Measurements from ENCODE around the gene ELOVL3. TPM values are rescaled to one million over a fixed set of nuclear protein-coding genes. Genes with fewer than 3 reads are reported as not detected.
"Not testable (repeated sequence)": the region's sequence is repeated elsewhere in the genome, so short reads cannot be mapped to it uniquely, and the experiment has no call there.

ELOVL3 gene, protein sequence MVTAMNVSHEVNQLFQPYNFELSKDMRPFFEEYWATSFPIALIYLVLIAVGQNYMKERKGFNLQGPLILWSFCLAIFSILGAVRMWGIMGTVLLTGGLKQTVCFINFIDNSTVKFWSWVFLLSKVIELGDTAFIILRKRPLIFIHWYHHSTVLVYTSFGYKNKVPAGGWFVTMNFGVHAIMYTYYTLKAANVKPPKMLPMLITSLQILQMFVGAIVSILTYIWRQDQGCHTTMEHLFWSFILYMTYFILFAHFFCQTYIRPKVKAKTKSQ
- total RNA-seq: not detected
- 0.29 TPM for polyA plus RNA-seq

DNA sequence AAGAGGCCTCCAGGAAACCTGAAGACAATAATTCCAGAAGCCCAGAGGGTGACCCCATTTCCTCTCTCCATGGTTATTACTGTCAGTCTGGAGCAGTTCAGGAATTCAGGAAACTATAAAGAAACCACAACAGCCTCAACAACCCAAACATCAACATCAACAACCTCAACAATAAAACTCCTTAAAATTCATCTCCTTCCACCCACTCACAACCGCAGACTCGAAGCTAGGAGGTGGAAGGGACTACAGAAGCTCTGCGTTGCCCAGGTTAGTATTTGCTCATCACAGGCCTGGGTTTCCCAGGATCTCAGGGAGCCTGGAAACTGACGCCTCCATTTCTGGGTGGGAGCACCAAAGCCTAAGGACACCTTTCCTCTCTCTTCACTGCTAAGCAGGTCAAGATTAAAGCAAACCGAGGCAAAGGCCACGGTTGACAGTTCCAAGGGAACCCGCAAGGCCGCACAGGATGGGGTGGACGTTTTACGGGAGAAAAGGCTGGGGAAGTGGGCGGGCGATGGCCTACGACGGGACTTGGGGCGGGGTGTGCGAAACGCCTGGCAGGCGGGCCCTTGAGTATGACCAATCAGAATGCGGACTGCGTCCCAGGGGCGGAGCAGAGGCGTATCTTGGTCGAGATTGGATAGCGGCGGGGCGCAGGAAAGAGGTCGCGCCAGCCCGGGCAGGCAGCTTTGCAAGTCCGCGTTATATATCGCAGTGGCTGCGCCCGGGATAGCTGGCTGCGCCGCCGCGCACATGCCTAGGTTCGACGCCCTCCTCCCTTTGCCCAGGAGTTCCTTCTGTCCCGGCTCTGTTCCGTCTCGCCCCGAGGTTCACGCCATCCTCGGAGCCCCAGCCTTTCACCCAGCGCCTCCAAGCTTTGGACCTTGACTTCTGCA, at the start of gene ELOVL3:
TSS of gene ELOVL3 (plus strand) at position 654 of the 896 bp plus-strand sequence. CDS start 250 bp downstream, outside the sequence.
- WGBS: 6% methylated on average over 47 of the region's 47 CpGs
- peak; percentile 82 for DNase-seq (ENCODE audit: extremely low spot score)
- H3K4me1 ChIP-seq (ENCODE audit: insufficient read depth): no peaks in the 10 kb centered on the region
- H3K4me3 ChIP-seq (ENCODE audit: low read depth, low read length): no peak within 1 kb of the TSS
- peak within 1 kb of the TSS; percentile 53 for H3K27ac ChIP-seq (ENCODE audit: low read depth)
- no peaks in the 10 kb centered on the region for H3K36me3 ChIP-seq (ENCODE audit: insufficient read depth)

GRCh38 chr10:102184606-102185005, 41.5 kb upstream of the ELOVL3 start:
- WGBS: 84% methylated on average over 2 of the region's 2 CpGs
- Histone ChIP-seq H3K4me1 (ENCODE audit: insufficient read depth) (no peaks in the 10 kb centered on the region), H3K4me3 (ENCODE audit: low read depth, low read length) (no peak overlapping the region), H3K27ac (ENCODE audit: low read depth) (no peak overlapping the region), H3K36me3 (ENCODE audit: insufficient read depth) (no peaks in the 10 kb centered on the region)
- no peak for DNase-seq (ENCODE audit: extremely low spot score)

- no peaks in the 10 kb centered on the region for H3K36me3 ChIP-seq (ENCODE audit: insufficient read depth)
- H3K4me1 ChIP-seq (ENCODE audit: insufficient read depth): no peaks in the 10 kb centered on the region
- no peak for DNase-seq (ENCODE audit: extremely low spot score)
- WGBS: 56% methylated on average over 2 of the region's 2 CpGs
- H3K4me3 ChIP-seq (ENCODE audit: low read depth, low read length): no peak overlapping the region
- H3K27ac ChIP-seq (ENCODE audit: low read depth): no peak overlapping the region
These were observed 40.8 kb upstream of the ELOVL3 start for GRCh38 chr10:102185272-102185671.

DNA sequence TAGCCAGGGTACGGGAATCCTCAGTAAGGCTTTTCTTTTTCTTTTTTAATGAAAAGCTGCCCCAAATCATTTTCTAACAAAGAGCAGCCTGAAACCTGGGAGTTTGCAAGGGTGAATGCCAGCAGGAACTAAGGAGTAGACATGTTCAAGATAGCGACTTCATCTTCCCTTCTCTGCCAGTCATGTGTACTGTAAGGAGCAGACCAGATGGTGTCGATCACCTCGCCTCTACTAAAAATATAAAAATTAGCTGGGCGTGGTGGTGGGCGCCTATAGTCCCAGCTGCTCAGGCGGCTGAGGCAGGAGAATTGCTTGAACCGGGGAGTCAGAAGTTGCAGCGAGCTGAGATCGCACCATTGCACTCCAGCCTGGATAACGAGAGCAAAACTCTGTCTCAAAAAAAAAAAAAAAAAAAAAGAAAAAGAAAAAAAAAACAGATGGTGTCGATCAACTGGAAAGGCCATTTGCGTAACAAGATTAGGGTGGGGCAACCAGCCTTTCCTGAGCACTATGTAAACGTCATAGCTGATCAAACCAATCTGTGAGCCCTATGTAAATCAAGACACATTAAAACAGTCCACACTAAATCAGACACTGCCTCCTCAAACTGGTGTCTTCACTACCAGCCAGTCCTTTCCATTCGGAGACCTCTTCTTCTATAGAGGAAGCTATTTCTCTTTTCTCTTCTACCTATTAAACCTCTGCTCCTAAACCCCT, 40.1 kb upstream of the ELOVL3 start:
- 67% methylated on average over 15 of the region's 15 CpGs for WGBS
- Histone ChIP-seq H3K4me1 (ENCODE audit: insufficient read depth) (no peaks in the 10 kb centered on the region), H3K36me3 (ENCODE audit: insufficient read depth) (no peaks in the 10 kb centered on the region), H3K27ac (ENCODE audit: low read depth) (no peak overlapping the region), H3K4me3 (ENCODE audit: low read depth, low read length) (no peak overlapping the region)
- no peak for DNase-seq (ENCODE audit: extremely low spot score)

- Histone ChIP-seq H3K4me3 (ENCODE audit: low read depth, low read length) (no peak overlapping the region), H3K4me1 (ENCODE audit: insufficient read depth) (no peaks in the 10 kb centered on the region), H3K36me3 (ENCODE audit: insufficient read depth) (no peaks in the 10 kb centered on the region), H3K27ac (ENCODE audit: low read depth) (no peak overlapping the region)
- 67% methylated on average over 3 of the region's 3 CpGs for WGBS
- no peak for DNase-seq (ENCODE audit: extremely low spot score)
These were observed 37.7 kb upstream of the ELOVL3 start for GRCh38 chr10:102188298-102188940.

- H3K4me1 ChIP-seq (ENCODE audit: insufficient read depth); H3K36me3 ChIP-seq (ENCODE audit: insufficient read depth); H3K27ac ChIP-seq (ENCODE audit: low read depth); H3K4me3 ChIP-seq (ENCODE audit: low read depth, low read length); DNase-seq (ENCODE audit: extremely low spot score): not testable (repeated sequence)
- 70% methylated on average over 7 of the region's 7 CpGs for WGBS
These were observed 36.9 kb upstream of the ELOVL3 start for GRCh38 chr10:102188941-102189898.

- WGBS: 81% methylated on average over 7 of the region's 7 CpGs
These were observed 34.1 kb upstream of the ELOVL3 start for GRCh38 chr10:102191956-102192355.

GRCh38 chr10:102195296-102195870, 30.7 kb upstream of the ELOVL3 start:
- H3K4me1 ChIP-seq (ENCODE audit: insufficient read depth): no peaks in the 10 kb centered on the region
- 79% methylated on average over 6 of the region's 6 CpGs for WGBS
- H3K36me3 ChIP-seq (ENCODE audit: insufficient read depth): no peaks in the 10 kb centered on the region
- no peak for DNase-seq (ENCODE audit: extremely low spot score)
- no peak overlapping the region for H3K27ac ChIP-seq (ENCODE audit: low read depth)
- H3K4me3 ChIP-seq (ENCODE audit: low read depth, low read length): no peak overlapping the region

More at GRCh38 chr10:102191956-102192355, 34.1 kb upstream of the ELOVL3 start:
- DNase-seq (ENCODE audit: extremely low spot score): no peak
- no peaks in the 10 kb centered on the region for H3K4me1 ChIP-seq (ENCODE audit: insufficient read depth)
- no peak overlapping the region for H3K27ac ChIP-seq (ENCODE audit: low read depth)
- H3K4me3 ChIP-seq (ENCODE audit: low read depth, low read length): no peak overlapping the region
- H3K36me3 ChIP-seq (ENCODE audit: insufficient read depth): no peaks in the 10 kb centered on the region

DNA sequence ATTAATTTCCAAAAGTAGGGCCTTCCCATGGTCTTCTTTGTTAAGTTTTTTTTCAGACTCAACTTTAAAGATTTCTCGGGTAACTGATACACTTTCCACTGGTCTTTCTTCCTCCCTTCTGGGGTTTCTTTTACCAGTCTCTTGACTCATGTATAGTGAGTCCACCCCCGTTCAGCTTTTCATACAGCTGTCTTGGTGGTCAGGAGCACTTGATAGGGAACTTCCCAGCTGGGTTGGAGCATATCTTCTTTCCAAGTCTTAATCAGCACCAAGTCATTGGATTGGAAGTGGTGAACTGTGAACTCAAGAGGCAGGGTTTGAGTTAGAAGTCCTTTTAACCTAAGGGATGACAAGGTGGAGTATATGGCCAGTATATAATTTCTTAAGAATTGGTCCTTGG, 29.2 kb upstream of the ELOVL3 start:
- no peak for DNase-seq (ENCODE audit: extremely low spot score)

GRCh38 chr10:102198027-102198426, 28.1 kb upstream of the ELOVL3 start:
- Histone ChIP-seq H3K27ac (ENCODE audit: low read depth) (no peak overlapping the region), H3K36me3 (ENCODE audit: insufficient read depth) (no peaks in the 10 kb centered on the region), H3K4me3 (ENCODE audit: low read depth, low read length) (no peak overlapping the region), H3K4me1 (ENCODE audit: insufficient read depth) (no peaks in the 10 kb centered on the region)
- WGBS: 74% methylated on average over 2 of the region's 2 CpGs
- no peak for DNase-seq (ENCODE audit: extremely low spot score)

More for the DNA sequence above, 29.2 kb upstream of the ELOVL3 start:
- Histone ChIP-seq H3K4me3 (ENCODE audit: low read depth, low read length) (no peak overlapping the region), H3K27ac (ENCODE audit: low read depth) (no peak overlapping the region), H3K36me3 (ENCODE audit: insufficient read depth) (no peaks in the 10 kb centered on the region), H3K4me1 (ENCODE audit: insufficient read depth) (no peaks in the 10 kb centered on the region)
- 69% methylated on average over 2 of the region's 2 CpGs for WGBS

GRCh38 chr10:102200751-102201640, 25.1 kb upstream of the ELOVL3 start:
- 88% methylated on average over 34 of the region's 34 CpGs for WGBS
- no peaks in the 10 kb centered on the region for H3K36me3 ChIP-seq (ENCODE audit: insufficient read depth)
- no peak for DNase-seq (ENCODE audit: extremely low spot score)
- no peak overlapping the region for H3K4me3 ChIP-seq (ENCODE audit: low read depth, low read length)
- no peaks in the 10 kb centered on the region for H3K4me1 ChIP-seq (ENCODE audit: insufficient read depth)
- H3K27ac ChIP-seq (ENCODE audit: low read depth): no peak overlapping the region

Data from urinary bladder (tissue), 4 donors.